ENCODE results near the gene S1PR5.

S1PR5 gene

GRCh38 chr19:10513223-10513622 lies 4.0 kb downstream of the S1PR5 start:
- DNase-seq: no peak

- DNase-seq: no peak
Measured at GRCh38 chr19:10510301-10510802, 6.9 kb downstream of the S1PR5 start.

GRCh38 chr19:10508707-10509106 lies 8.5 kb downstream of the S1PR5 start:
- DNase-seq: no peak

- DNase-seq: no peak
Measured at GRCh38 chr19:10508036-10508435, 9.2 kb downstream of the S1PR5 start.

GRCh38 chr19:10505583-10506229 lies 11.5 kb downstream of the S1PR5 start:
- DNase-seq: peak; percentile 39

- no peak for DNase-seq
Measured at GRCh38 chr19:10503002-10503789, 14.1 kb downstream of the S1PR5 start, which contains the start of gene KEAP1. KEAP1 (minus strand) TSS chr19:10503356; CDS start chr19:10500033, 3,323 bp downstream.

GRCh38 chr19:10502524-10503001 lies 14.7 kb downstream of the S1PR5 start:
- peak; percentile 74 for DNase-seq

- DNase-seq: no peak
Measured at GRCh38 chr19:10501971-10502523, 15.2 kb downstream of the S1PR5 start.

GRCh38 chr19:10500247-10500592 lies 17.0 kb downstream of the S1PR5 start:
- no peak for DNase-seq

GRCh38 chr19:10499550-10500246 lies 17.5 kb downstream of the S1PR5 start:
- DNase-seq: no peak

- DNase-seq: no peak
Measured at GRCh38 chr19:10497371-10497770, 19.9 kb downstream of the S1PR5 start.

GRCh38 chr19:10491472-10492047 lies 25.7 kb downstream of the S1PR5 start:
- DNase-seq: no peak

- no peak for DNase-seq
Measured at GRCh38 chr19:10486551-10486950, 30.7 kb downstream of the S1PR5 start.

- DNase-seq: no peak
Measured at GRCh38 chr19:10478903-10479384, 38.3 kb downstream of the S1PR5 start.

GRCh38 chr19:10478476-10478875 lies 38.8 kb downstream of the S1PR5 start:
- no peak for DNase-seq

- DNase-seq: no peak
Measured at GRCh38 chr19:10474962-10475451, 42.2 kb downstream of the S1PR5 start.

- no peak for DNase-seq
Measured at GRCh38 chr19:10473192-10473591, 44.1 kb downstream of the S1PR5 start.

- peak; percentile 19 for DNase-seq
Measured at GRCh38 chr19:10471909-10472308, 45.3 kb downstream of the S1PR5 start.

- DNase-seq: no peak
Measured at GRCh38 chr19:10468133-10468532, 49.1 kb downstream of the S1PR5 start.

- no peak for DNase-seq
Measured at GRCh38 chr19:10467104-10467706, 50.0 kb downstream of the S1PR5 start.

- no peak for DNase-seq
Measured at GRCh38 chr19:10464456-10464855, 52.8 kb downstream of the S1PR5 start.

Measured in NCI-H1694 treated with DMSO at 0.1 percent for 48 hours (cell line).